ENCODE measurements around the gene PTPRJ. TPM values are rescaled to one million over a fixed set of nuclear protein-coding genes. Genes with fewer than 3 reads are reported as not detected.

Gene PTPRJ
- total and polyA plus RNA-seq, 4 donors: 15.9 to 26.7 (median 17.0) TPM

DNA sequence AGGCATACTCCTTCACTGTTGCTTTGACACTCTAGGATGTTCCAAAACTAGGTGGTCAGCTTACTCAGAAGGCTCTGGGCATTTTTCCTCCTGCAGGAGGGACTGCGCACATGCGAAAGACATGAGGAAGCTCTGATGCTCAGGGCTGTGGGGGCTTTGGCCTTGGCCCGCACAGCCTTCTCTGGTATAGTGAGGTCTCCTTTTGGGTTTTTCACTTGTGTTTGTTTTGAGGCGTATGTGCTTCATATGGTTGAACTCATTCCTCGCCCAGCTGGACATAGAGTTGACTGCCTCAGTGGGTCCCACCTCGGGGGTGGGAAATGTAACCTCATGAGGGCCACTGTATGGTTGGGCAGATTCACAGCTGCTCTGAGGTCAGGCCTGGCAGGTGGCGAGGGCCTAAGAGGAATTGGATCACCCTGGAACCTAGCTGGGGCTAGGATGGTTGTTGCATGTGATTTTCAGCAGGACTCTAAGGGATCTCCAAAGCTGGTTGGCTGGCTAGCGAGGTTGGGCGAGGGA, 63.7 kb downstream of the PTPRJ start:
- H3K36me3 ChIP-seq (ENCODE audit: control insufficient read depth, insufficient read depth, low read length): no peaks in the 10 kb centered on the region
- no peak overlapping the region for H3K27ac ChIP-seq (ENCODE audit: low read depth, low read length)
- 96% methylated on average over 6 of the region's 9 CpGs for WGBS (ENCODE audit: insufficient coverage)
- no peak overlapping the region for H3K4me3 ChIP-seq (ENCODE audit: low read depth, low read length)
- H3K27me3 ChIP-seq (ENCODE audit: control insufficient read depth, insufficient read depth, low read length): no peaks in the 10 kb centered on the region
- H3K9me3 ChIP-seq (ENCODE audit: control insufficient read depth, insufficient read depth, low read length): no peaks in the 10 kb centered on the region
- DNase-seq (ENCODE audit: low read depth in 4 of 6, low spot score in 6 of 6): no peak
- H3K4me1 ChIP-seq (ENCODE audit: control insufficient read depth, insufficient read depth, low read length): peaks cover 29% of the 10 kb centered on the region

DNA sequence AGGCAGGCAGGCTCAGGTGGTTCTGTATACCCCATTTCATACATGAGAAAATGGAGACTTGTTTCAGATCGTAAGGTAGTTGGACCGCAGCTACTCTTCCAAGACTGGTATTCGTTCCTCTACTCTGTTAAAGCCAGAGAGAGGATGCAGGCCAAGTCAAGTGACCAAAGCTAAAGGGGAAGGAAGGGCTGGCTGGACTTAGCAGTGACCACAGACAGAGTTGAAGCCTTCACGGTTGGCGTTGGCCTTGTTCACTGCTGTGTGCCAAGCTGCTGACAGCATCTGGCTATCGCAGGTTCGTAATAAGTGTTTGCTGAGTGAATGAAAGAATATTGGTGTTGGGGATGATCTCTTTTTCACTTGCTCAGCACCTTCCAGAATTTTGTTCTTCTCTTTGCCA, 64.2 kb downstream of the PTPRJ start:
- Histone ChIP-seq H3K36me3 (ENCODE audit: control insufficient read depth, insufficient read depth, low read length) (no peaks in the 10 kb centered on the region), H3K27me3 (ENCODE audit: control insufficient read depth, insufficient read depth, low read length) (no peaks in the 10 kb centered on the region), H3K9me3 (ENCODE audit: control insufficient read depth, insufficient read depth, low read length) (no peaks in the 10 kb centered on the region), H3K4me3 (ENCODE audit: low read depth, low read length) (no peak overlapping the region), H3K27ac (ENCODE audit: low read depth, low read length) (no peak overlapping the region), H3K4me1 (ENCODE audit: control insufficient read depth, insufficient read depth, low read length) (peaks cover 31% of the 10 kb centered on the region)
- 95% methylated on average over 2 of the region's 7 CpGs for WGBS (ENCODE audit: insufficient coverage)
- no peak for DNase-seq (ENCODE audit: low read depth in 4 of 6, low spot score in 6 of 6)

DNA sequence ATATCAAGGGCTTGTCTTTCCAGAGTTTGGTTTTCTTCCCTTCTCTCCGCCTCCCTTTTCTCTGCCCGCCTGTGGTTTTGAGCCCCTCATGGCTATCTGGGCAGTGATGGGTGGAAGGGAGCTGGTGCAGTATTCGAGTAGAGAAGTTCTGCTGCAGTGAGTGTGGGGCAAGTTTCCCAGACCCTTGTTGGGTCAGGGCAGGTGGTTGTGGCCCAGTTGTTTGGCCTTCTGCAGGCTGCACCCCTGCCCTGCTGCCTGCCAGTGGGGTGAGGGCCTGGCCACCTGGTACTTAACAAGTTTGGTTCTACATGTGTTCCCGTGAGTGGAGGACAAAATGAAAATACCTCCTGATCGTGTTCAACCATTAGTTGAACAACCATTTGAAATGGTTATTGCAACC, 65.2 kb downstream of the PTPRJ start:
- 100% methylated on average over 1 of the region's 5 CpGs for WGBS (ENCODE audit: insufficient coverage)
- no peak overlapping the region for H3K4me3 ChIP-seq (ENCODE audit: low read depth, low read length)
- H3K27ac ChIP-seq (ENCODE audit: low read depth, low read length): no peak overlapping the region
- H3K27me3 ChIP-seq (ENCODE audit: control insufficient read depth, insufficient read depth, low read length): no peaks in the 10 kb centered on the region
- no peaks in the 10 kb centered on the region for H3K36me3 ChIP-seq (ENCODE audit: control insufficient read depth, insufficient read depth, low read length)
- no peaks in the 10 kb centered on the region for H3K9me3 ChIP-seq (ENCODE audit: control insufficient read depth, insufficient read depth, low read length)
- no peak for DNase-seq (ENCODE audit: low read depth in 4 of 6, low spot score in 6 of 6)
- H3K4me1 ChIP-seq (ENCODE audit: control insufficient read depth, insufficient read depth, low read length): peaks cover 27% of the 10 kb centered on the region

GRCh38 chr11:48047616-48048015, 67.3 kb downstream of the PTPRJ start:
- Histone ChIP-seq H3K27me3 (ENCODE audit: control insufficient read depth, insufficient read depth, low read length) (no peaks in the 10 kb centered on the region), H3K4me3 (ENCODE audit: low read depth, low read length) (no peak overlapping the region), H3K4me1 (ENCODE audit: control insufficient read depth, insufficient read depth, low read length) (peaks cover 28% of the 10 kb centered on the region), H3K9me3 (ENCODE audit: control insufficient read depth, insufficient read depth, low read length) (no peaks in the 10 kb centered on the region), H3K27ac (ENCODE audit: low read depth, low read length) (no peak overlapping the region), H3K36me3 (ENCODE audit: control insufficient read depth, insufficient read depth, low read length) (no peaks in the 10 kb centered on the region)
- no peak for DNase-seq (ENCODE audit: low read depth in 4 of 6, low spot score in 6 of 6)
- 83% methylated on average over 8 of the region's 8 CpGs for WGBS (ENCODE audit: insufficient coverage)

- 60% methylated on average over 2 of the region's 6 CpGs for WGBS (ENCODE audit: insufficient coverage)
- H3K27me3 ChIP-seq (ENCODE audit: control insufficient read depth, insufficient read depth, low read length): no peaks in the 10 kb centered on the region
- H3K4me1 ChIP-seq (ENCODE audit: control insufficient read depth, insufficient read depth, low read length): peaks cover 23% of the 10 kb centered on the region
- H3K27ac ChIP-seq (ENCODE audit: low read depth, low read length): no peak overlapping the region
- no peaks in the 10 kb centered on the region for H3K36me3 ChIP-seq (ENCODE audit: control insufficient read depth, insufficient read depth, low read length)
- no peaks in the 10 kb centered on the region for H3K9me3 ChIP-seq (ENCODE audit: control insufficient read depth, insufficient read depth, low read length)
- peak in 1 of 6 donors; percentile 32 for DNase-seq (ENCODE audit: low read depth in 4 of 6, low spot score in 6 of 6)
- no peak overlapping the region for H3K4me3 ChIP-seq (ENCODE audit: low read depth, low read length)
These were observed 68.7 kb downstream of the PTPRJ start for GRCh38 chr11:48049036-48049435.

- no CpG with 5 or more reads among the region's 3 CpGs for WGBS (ENCODE audit: insufficient coverage)
- no peak overlapping the region for H3K4me3 ChIP-seq (ENCODE audit: low read depth, low read length)
These were observed 69.9 kb downstream of the PTPRJ start for GRCh38 chr11:48050304-48050703.

DNA sequence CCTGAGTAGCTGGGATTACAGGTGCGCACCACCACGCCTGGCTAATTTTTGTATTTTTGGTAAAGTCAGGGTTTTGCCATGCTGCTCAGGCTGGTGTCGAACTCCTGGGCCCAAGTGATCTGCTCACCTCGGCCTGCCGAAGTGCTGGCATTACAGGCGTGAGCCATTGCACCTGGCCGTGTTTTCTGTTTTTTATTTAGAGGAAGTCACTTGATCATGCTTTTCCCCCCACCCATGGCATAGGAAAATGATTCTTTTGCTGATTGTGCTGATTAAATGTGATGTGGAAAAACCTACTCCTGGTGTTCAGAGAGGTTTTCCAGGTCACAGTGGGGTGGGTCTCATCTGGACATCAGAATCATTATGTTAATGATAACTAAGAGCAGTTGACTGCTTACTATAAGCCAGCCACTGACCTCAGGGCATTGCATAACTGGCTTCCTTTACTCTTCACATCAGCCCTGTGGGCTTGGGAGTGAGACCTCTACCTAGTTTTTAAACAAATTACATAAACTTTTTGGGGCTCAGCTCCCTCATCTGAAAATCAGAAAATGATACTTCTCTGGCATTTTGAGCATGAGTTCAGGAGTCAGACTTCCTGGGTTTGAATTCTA, 71.0 kb downstream of the PTPRJ start:
- Histone ChIP-seq H3K4me1 (ENCODE audit: control insufficient read depth, insufficient read depth, low read length) (peaks cover 28% of the 10 kb centered on the region), H3K9me3 (ENCODE audit: control insufficient read depth, insufficient read depth, low read length) (no peaks in the 10 kb centered on the region), H3K4me3 (ENCODE audit: low read depth, low read length) (no peak overlapping the region), H3K36me3 (ENCODE audit: control insufficient read depth, insufficient read depth, low read length) (no peaks in the 10 kb centered on the region), H3K27ac (ENCODE audit: low read depth, low read length) (no peak overlapping the region), H3K27me3 (ENCODE audit: control insufficient read depth, insufficient read depth, low read length) (no peaks in the 10 kb centered on the region)
- no peak for DNase-seq (ENCODE audit: low read depth in 4 of 6, low spot score in 6 of 6)
- WGBS (ENCODE audit: insufficient coverage): no CpG with 5 or more reads among the region's 7 CpGs

More at GRCh38 chr11:48050304-48050703, 69.9 kb downstream of the PTPRJ start:
- Histone ChIP-seq H3K9me3 (ENCODE audit: control insufficient read depth, insufficient read depth, low read length) (no peaks in the 10 kb centered on the region), H3K4me1 (ENCODE audit: control insufficient read depth, insufficient read depth, low read length) (peaks cover 23% of the 10 kb centered on the region), H3K36me3 (ENCODE audit: control insufficient read depth, insufficient read depth, low read length) (no peaks in the 10 kb centered on the region), H3K27ac (ENCODE audit: low read depth, low read length) (no peak overlapping the region), H3K27me3 (ENCODE audit: control insufficient read depth, insufficient read depth, low read length) (no peaks in the 10 kb centered on the region)
- DNase-seq (ENCODE audit: low read depth in 4 of 6, low spot score in 6 of 6): peak in 1 of 6 donors; percentile 37

DNA sequence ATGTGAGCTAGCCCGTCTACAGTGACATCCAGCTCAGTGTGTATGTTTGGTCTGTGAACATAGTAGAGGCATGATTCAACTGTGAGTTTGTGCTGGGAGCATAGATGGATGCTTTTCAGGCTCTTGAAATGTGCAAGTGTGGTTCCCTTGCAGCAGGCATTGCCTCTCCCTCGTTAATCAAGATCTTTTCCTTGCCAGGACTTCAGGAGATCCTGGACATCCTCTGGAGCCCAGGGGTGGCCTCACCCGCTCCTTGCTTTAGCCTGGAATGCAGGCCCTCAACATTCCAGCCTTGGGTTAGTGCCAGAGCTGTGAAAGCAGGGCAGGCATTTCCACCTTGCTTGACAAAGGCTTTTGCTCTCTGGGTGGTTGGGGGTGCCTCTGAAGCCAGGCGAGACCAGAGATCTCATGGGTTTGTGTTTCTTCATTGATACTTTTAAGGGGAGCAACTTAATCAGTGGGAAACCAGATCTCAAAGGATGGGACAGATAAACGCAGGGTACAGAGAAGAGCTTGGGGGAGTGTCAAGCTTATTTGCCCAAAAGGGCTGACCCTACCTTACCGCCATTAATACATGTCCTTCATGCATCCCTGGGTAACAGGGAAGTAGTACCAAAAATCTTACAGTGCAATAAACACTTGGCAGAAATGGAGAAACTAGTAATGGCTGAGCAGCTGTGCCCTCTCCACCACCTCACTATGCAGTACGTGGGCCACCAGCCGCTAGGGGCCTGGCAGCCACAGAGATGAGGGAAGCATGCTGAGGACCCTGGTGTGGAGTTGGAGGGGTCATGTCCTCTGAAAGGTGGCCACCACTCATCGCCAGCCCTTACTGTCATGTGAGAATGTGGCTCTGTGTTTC, 72.1 kb downstream of the PTPRJ start:
- Histone ChIP-seq H3K4me1 (ENCODE audit: control insufficient read depth, insufficient read depth, low read length) (peaks cover 28% of the 10 kb centered on the region), H3K36me3 (ENCODE audit: control insufficient read depth, insufficient read depth, low read length) (no peaks in the 10 kb centered on the region), H3K9me3 (ENCODE audit: control insufficient read depth, insufficient read depth, low read length) (no peaks in the 10 kb centered on the region), H3K4me3 (ENCODE audit: low read depth, low read length) (no peak overlapping the region), H3K27ac (ENCODE audit: low read depth, low read length) (no peak overlapping the region), H3K27me3 (ENCODE audit: control insufficient read depth, insufficient read depth, low read length) (no peaks in the 10 kb centered on the region)
- no peak for DNase-seq (ENCODE audit: low read depth in 4 of 6, low spot score in 6 of 6)
- WGBS (ENCODE audit: insufficient coverage): 71% methylated on average over 4 of the region's 9 CpGs

DNA sequence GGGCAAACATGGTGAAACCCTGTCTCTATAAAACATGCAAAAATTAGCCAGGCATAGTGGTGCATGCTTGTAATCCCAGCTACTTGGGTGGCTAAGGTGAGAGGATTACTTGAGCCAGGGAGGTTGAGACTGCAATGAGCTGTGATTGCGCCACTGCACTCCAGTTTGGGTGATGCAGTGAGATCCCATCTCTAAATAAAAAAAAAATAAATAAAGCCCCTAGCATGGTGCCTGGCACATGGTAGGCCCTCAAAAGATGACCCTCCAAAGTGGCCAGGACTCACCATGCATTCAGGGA, 74.6 kb downstream of the PTPRJ start:
- H3K27me3 ChIP-seq (ENCODE audit: control insufficient read depth, insufficient read depth, low read length): no peaks in the 10 kb centered on the region
- H3K9me3 ChIP-seq (ENCODE audit: control insufficient read depth, insufficient read depth, low read length): no peaks in the 10 kb centered on the region
- no peaks in the 10 kb centered on the region for H3K36me3 ChIP-seq (ENCODE audit: control insufficient read depth, insufficient read depth, low read length)
- no peak overlapping the region for H3K4me3 ChIP-seq (ENCODE audit: low read depth, low read length)
- WGBS (ENCODE audit: insufficient coverage): no CpG with 5 or more reads among the region's 1 CpG
- no peak for DNase-seq (ENCODE audit: low read depth in 4 of 6, low spot score in 6 of 6)
- H3K4me1 ChIP-seq (ENCODE audit: control insufficient read depth, insufficient read depth, low read length): peaks cover 9% of the 10 kb centered on the region
- no peak overlapping the region for H3K27ac ChIP-seq (ENCODE audit: low read depth, low read length)

All from spinal cord (tissue), 10 donors.